ENCODE data around the gene CEACAM18. TPM values are rescaled to one million over a fixed set of nuclear protein-coding genes. Genes with fewer than 3 reads are reported as not detected.
"Not testable (repeated sequence)": the region's sequence is repeated elsewhere in the genome, so short reads cannot be mapped to it uniquely, and the experiment has no call there.

CEACAM18 gene
- total RNA-seq, 1 experiment from 2014 or later = not detected

- no peak for DNase-seq (ENCODE audit: low read depth)
These were observed 15.4 kb downstream of the CEACAM18 start for GRCh38 chr19:51493776-51494175.

GRCh38 chr19:51497666-51498065 is 19.3 kb downstream of the CEACAM18 start:
- no peak for DNase-seq (ENCODE audit: low read depth)

GRCh38 chr19:51500931-51501330 is 22.6 kb downstream of the CEACAM18 start:
- DNase-seq (ENCODE audit: low read depth) = not testable (repeated sequence)

DNA sequence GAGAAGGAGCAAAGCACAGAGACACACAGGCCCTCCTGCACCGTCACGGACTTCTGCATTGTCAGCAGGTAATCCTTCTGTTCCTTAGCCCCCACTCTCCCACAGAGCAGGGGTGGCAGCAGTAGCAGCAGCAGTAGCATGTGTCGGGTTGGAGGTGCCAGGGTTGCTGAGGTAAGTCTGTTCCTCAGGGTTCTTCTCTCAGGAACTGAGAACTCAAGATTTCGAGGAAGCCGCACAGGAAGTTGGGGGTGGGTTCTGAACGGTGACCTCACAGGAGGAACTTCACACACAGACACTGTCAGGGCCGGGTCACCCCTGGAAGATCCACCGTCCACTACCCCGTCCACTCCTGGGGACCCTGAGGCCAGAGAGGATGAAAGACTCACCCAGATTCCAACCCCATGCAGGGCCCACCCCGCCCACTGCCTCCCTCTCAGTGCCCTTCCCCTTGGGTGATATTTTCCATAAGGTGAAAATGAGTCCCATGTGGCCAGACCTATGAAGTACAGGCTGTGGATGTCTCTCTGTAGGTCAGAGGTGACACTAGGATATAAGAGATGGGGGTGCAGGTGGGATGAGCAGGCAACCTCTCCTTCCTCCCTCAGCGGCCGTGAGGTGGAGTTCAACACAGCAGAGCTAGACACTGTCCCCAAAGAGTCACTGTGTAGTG is 23.4 kb downstream of the CEACAM18 start, which contains the start of gene SIGLEC12:
SIGLEC12 (minus strand) TSS at position 207 of the 670 bp plus-strand sequence; CDS start at position 140, 67 bp downstream.
- no peak for DNase-seq (ENCODE audit: low read depth)

DNA sequence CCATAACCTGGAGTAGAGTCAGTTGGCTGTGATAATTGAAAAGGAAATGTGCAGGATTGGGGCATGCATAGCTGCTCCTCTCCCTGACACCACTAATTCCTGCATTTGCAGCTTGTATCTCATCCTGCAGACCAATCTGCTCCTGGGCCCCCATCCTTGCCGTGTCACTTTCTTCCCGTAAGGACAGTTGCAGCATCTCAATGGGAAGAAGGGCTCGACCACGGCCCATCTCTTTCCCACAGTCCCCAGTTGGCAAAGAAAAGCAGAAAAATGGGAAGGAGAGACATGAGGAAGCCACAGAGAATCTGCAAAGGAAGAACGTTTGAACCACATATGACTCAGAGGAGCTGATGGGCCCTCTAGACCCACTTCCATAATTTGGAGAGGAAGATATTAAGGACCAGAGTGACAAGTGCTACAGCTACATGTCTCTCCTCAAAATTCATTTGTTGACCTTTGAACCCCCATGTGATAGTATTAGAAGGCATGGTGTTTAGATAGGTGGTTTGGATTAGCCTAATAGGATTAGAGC is 25.0 kb downstream of the CEACAM18 start:
- DNase-seq (ENCODE audit: low read depth) = no peak

DNA sequence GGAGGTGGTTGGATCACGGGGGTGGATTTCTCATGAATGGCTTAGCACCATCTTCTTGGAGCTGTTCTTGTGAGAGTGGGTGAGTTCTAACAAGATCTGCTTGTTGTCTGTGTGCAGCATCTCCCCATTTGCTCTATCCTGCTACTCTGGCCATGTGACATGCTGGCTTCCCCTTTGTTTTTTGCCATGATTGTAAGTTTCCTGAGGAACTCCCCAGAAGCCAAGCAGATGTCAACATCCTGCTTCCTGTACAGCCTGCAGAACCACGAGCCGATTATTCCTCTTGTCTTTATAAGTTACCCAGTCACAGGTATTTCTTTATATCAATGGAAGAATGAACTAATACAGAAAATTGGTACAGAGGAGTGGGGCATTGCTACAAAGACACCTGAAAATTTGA is 25.6 kb downstream of the CEACAM18 start:
- DNase-seq (ENCODE audit: low read depth) = no peak

DNA sequence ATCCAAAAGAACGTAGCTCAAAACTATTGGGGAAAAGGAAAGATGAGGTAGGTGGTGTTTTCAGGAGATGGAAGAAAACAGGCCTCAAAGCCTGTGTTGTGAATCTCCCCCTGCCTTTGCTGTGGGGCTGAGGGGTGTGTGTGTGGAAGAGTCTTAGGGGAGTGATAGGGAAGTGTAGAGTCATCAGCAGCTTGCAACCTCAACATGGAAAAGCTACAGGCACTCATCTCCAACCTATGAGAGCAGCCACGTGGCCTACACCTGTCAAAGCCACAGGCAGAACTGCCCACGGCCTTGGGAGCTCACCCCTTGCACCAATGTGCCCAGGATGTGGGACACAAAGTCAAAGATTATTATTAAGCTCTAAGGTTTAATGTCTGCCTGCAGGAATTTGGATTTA is 27.6 kb downstream of the CEACAM18 start:
- no peak for DNase-seq (ENCODE audit: low read depth)

DNA sequence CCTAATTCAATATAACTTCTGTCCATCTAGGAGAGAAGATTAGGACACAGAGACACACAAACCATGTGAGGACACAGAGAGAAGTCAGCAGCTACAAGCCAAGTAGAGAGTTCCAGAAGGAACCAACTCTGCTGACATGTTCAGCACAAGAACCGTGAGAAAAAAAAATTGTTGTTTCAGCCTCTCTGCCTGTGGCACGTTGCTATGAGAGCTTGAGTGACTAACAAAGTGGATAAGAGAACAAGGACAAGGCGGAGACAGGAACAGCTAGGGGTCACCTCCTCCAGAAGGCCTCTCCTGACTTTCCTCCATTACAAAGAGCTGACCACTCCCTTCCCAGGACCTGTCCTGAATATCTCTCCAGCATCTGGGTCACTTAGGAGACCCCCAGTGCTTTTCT is 28.9 kb downstream of the CEACAM18 start:
- no peak for DNase-seq (ENCODE audit: low read depth)

DNA sequence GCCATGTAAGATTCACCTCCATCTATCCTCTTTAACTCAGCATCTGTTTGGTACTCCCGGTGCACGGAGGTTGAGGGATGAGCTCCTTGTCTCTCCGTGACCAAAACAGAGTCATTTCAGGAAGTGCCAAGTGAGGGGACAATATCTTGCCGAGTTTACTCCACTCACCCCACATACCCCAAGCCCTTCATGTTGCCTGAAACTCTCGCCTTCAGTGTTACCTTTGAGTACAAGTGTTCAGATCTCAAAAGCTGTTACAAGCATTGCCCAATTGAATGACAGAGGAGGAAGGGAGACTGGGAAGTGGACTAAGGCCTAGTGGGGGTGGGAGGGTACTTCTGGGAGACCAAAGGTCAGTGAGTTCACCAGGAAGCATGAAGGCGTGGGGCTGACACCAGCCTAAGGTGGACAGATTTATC is 29.3 kb downstream of the CEACAM18 start:
- no peak for DNase-seq (ENCODE audit: low read depth)

GRCh38 chr19:51508059-51508733 is 29.9 kb downstream of the CEACAM18 start:
- DNase-seq (ENCODE audit: low read depth) = no peak

- DNase-seq (ENCODE audit: low read depth) = no peak
These were observed 31.7 kb downstream of the CEACAM18 start for GRCh38 chr19:51509823-51510660.

GRCh38 chr19:51511353-51511752 is 33.0 kb downstream of the CEACAM18 start:
- peak; percentile 51 for DNase-seq (ENCODE audit: low read depth)

DNA sequence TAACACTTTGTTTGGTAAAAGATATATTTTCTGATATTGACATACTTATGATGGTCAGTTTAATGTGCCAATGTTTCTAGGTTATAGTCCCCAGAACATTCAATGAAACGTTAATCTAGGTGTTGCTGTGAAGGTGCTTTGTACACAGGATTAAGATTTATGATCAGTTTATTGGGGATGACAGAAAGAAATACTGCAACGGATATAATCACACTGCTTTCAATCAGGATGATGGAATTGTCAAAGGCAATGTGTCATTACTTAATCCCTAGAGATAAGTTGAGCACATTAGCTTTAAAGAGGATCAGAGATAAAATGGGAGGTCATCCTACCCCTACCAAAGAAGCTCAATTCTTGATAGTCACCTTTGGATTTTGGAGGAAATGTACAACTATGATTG is 35.6 kb downstream of the CEACAM18 start:
- no peak for DNase-seq (ENCODE audit: low read depth)

GRCh38 chr19:51514866-51515481 is 36.6 kb downstream of the CEACAM18 start:
- DNase-seq (ENCODE audit: low read depth) = peak; percentile 29

GRCh38 chr19:51520728-51521127 is 42.4 kb downstream of the CEACAM18 start:
- DNase-seq (ENCODE audit: low read depth) = no peak

DNA sequence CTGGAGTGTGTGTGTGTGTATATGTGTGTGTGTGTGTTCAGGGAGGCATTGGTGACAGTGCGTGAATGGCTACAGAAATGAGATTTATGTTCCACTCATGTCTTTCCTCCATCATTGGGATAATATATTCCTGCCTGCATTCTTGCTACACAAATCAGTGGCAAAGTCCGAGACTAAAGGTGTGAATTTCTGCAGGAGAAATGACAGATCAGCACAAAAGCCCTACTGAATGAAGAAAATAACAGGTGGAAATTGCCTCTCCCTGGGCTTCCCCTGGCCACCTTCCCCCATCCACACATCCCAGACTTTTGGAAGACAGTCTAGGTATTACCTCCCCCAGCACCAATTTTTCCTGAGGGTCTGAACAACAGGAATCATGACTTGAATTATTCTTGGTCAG is 43.0 kb downstream of the CEACAM18 start:
- DNase-seq (ENCODE audit: low read depth) = no peak

- no peak for DNase-seq (ENCODE audit: low read depth)
These were observed 43.4 kb downstream of the CEACAM18 start for GRCh38 chr19:51521781-51522180.

- no peak for DNase-seq (ENCODE audit: low read depth)
These were observed 46.4 kb downstream of the CEACAM18 start for GRCh38 chr19:51524666-51525264.

- no peak for DNase-seq (ENCODE audit: low read depth)
These were observed 47.3 kb downstream of the CEACAM18 start for GRCh38 chr19:51525651-51526050.

GRCh38 chr19:51529301-51529700 is 51.0 kb downstream of the CEACAM18 start:
- DNase-seq (ENCODE audit: low read depth) = no peak

- DNase-seq (ENCODE audit: low read depth) = no peak
These were observed 52.3 kb downstream of the CEACAM18 start for GRCh38 chr19:51530616-51531015.

Measured in Daoy (cell line).